ENCODE results near the gene RUNX2. TPM values are rescaled to one million over a fixed set of nuclear protein-coding genes. Genes with fewer than 3 reads are reported as not detected.

The RUNX2 gene
- total RNA-seq, 1 donor from 2014 or later, result not detected

GRCh38 chr6:45493761-45494160, 165.6 kb downstream of the RUNX2 start:
- Mint-ChIP-seq H3K36me3 (ENCODE audit: unreplicated experiment) (no peaks in the 10 kb centered on the region), H3K27me3 (ENCODE audit: unreplicated experiment) (no peaks in the 10 kb centered on the region), H3K4me1 (ENCODE audit: low read depth, unreplicated experiment) (no peaks in the 10 kb centered on the region), H3K9me3 (ENCODE audit: unreplicated experiment) (no peaks in the 10 kb centered on the region), H3K4me3 (ENCODE audit: unreplicated experiment) (no peak overlapping the region), H3K27ac (ENCODE audit: unreplicated experiment) (no peak overlapping the region)
- TF ChIP-seq CTCF (IDR thresholded peaks at IDR 0.05; ENCODE audit: partially characterized antibody, unreplicated experiment), result no peak
- DNase-seq, result no peak

GRCh38 chr6:45494416-45495135, 166.4 kb downstream of the RUNX2 start:
- H3K27me3 Mint-ChIP-seq (ENCODE audit: unreplicated experiment), result no peaks in the 10 kb centered on the region
- H3K9me3 Mint-ChIP-seq (ENCODE audit: unreplicated experiment), result no peaks in the 10 kb centered on the region
- no peaks in the 10 kb centered on the region for H3K4me1 Mint-ChIP-seq (ENCODE audit: low read depth, unreplicated experiment)
- DNase-seq, result no peak
- H3K36me3 Mint-ChIP-seq (ENCODE audit: unreplicated experiment), result no peaks in the 10 kb centered on the region
- H3K4me3 Mint-ChIP-seq (ENCODE audit: unreplicated experiment), result no peak overlapping the region
- no peak overlapping the region for H3K27ac Mint-ChIP-seq (ENCODE audit: unreplicated experiment)
- no peak for TF ChIP-seq CTCF (IDR thresholded peaks at IDR 0.05; ENCODE audit: partially characterized antibody, unreplicated experiment)

GRCh38 chr6:45495429-45496084, 167.4 kb downstream of the RUNX2 start:
- TF ChIP-seq CTCF (IDR thresholded peaks at IDR 0.05; ENCODE audit: partially characterized antibody, unreplicated experiment), result no peak
- H3K9me3 Mint-ChIP-seq (ENCODE audit: unreplicated experiment), result peaks cover 2% of the 10 kb centered on the region
- H3K36me3 Mint-ChIP-seq (ENCODE audit: unreplicated experiment), result no peaks in the 10 kb centered on the region
- DNase-seq, result no peak
- no peak overlapping the region for H3K4me3 Mint-ChIP-seq (ENCODE audit: unreplicated experiment)
- no peaks in the 10 kb centered on the region for H3K4me1 Mint-ChIP-seq (ENCODE audit: low read depth, unreplicated experiment)
- no peaks in the 10 kb centered on the region for H3K27me3 Mint-ChIP-seq (ENCODE audit: unreplicated experiment)
- H3K27ac Mint-ChIP-seq (ENCODE audit: unreplicated experiment), result no peak overlapping the region

- Mint-ChIP-seq H3K27ac (ENCODE audit: unreplicated experiment) (no peak overlapping the region), H3K4me3 (ENCODE audit: unreplicated experiment) (no peak overlapping the region), H3K9me3 (ENCODE audit: unreplicated experiment) (peaks cover 2% of the 10 kb centered on the region), H3K27me3 (ENCODE audit: unreplicated experiment) (no peaks in the 10 kb centered on the region), H3K4me1 (ENCODE audit: low read depth, unreplicated experiment) (no peaks in the 10 kb centered on the region), H3K36me3 (ENCODE audit: unreplicated experiment) (no peaks in the 10 kb centered on the region)
- DNase-seq, result no peak
- TF ChIP-seq CTCF (IDR thresholded peaks at IDR 0.05; ENCODE audit: partially characterized antibody, unreplicated experiment), result no peak
These were observed 167.9 kb downstream of the RUNX2 start for GRCh38 chr6:45496085-45496433.

GRCh38 chr6:45498591-45498990, 170.5 kb downstream of the RUNX2 start:
- Mint-ChIP-seq H3K4me1 (ENCODE audit: low read depth, unreplicated experiment) (no peaks in the 10 kb centered on the region), H3K27me3 (ENCODE audit: unreplicated experiment) (no peaks in the 10 kb centered on the region), H3K4me3 (ENCODE audit: unreplicated experiment) (no peak overlapping the region), H3K9me3 (ENCODE audit: unreplicated experiment) (peaks cover 4% of the 10 kb centered on the region), H3K27ac (ENCODE audit: unreplicated experiment) (no peak overlapping the region), H3K36me3 (ENCODE audit: unreplicated experiment) (no peaks in the 10 kb centered on the region)
- TF ChIP-seq CTCF (IDR thresholded peaks at IDR 0.05; ENCODE audit: partially characterized antibody, unreplicated experiment), result no peak
- DNase-seq, result no peak
